ENCODE measurements around the gene DEDD2. TPM values are rescaled to one million over a fixed set of nuclear protein-coding genes. Genes with fewer than 3 reads are reported as not detected.

Gene DEDD2
- total and polyA plus RNA-seq, 2 donors (not counting 3 experiments of a cell fraction or from before 2014, with no cell fraction given) = 19.5 to 34.8 TPM

DNA sequence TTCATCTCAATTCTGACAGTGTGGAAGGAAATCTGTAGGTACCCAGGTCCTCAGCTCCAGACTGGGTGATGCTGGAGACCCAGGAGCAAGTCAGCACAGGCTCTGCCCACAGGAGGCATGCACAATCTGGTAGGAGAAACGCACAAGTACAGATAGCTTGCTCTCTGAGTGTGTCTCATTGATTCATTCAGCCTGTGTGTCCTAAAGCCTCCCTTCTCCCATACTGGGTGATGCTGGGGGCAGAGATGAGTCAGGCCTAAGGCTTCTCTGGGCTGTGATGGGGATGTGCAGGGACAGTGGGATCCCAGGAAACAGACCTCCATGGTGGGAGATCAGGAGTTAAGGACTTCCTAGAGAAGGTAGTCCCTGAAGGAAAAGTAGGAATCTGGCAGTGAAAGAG lies 9.4 kb upstream of the DEDD2 start:
- ChIA-PET POLR2A (no interaction called here), CTCF (interaction anchor here (1.4 kb wide), 1 partner anchor 16 kb away, joined by 3 read pairs; no protein-coding TSS in a partner anchor)
- no peak for DNase-seq (ENCODE audit: low read depth, low spot score)
- Histone ChIP-seq H3K9me1 (replicated peaks; ENCODE audit: control insufficient read depth, extremely low read depth, insufficient read depth, low read length) (no peaks in the 10 kb centered on the region), H3K27ac (ENCODE audit: insufficient read depth, low read depth, low read length) (no peak overlapping the region), H3K27me3 (ENCODE audit: control insufficient read depth in 2 of 2, insufficient read depth in 2 of 2, low read length in 2 of 2) (no peaks in the 10 kb centered on the region), H4K20me1 (replicated peaks; ENCODE audit: control insufficient read depth, extremely low read depth, insufficient read depth, low read length) (no peaks in the 10 kb centered on the region), H3K4me2 (ENCODE audit: insufficient read depth, low read length) (no peak overlapping the region), H3K36me3 (ENCODE audit: control insufficient read depth in 2 of 2, extremely low read depth in 1 of 2, insufficient read depth in 2 of 2, low read length in 2 of 2) (peaks cover 21 to 40% of the 10 kb centered on the region in 2 experiments), H2AFZ (ENCODE audit: low read depth, low read length) (no peak overlapping the region), H3K4me1 (ENCODE audit: control insufficient read depth, extremely low read depth, insufficient read depth, low read length) (no peaks in the 10 kb centered on the region), H3K9me3 (replicated peaks; ENCODE audit: control insufficient read depth, insufficient read depth, low read length) (no peaks in the 10 kb centered on the region), H3K79me2 (ENCODE audit: control insufficient read depth, insufficient read depth, low read length) (peaks cover 37% of the 10 kb centered on the region), H3K9ac (replicated peaks; ENCODE audit: extremely low read depth, insufficient read depth, low read length) (no peak overlapping the region), H3K4me3 (replicated peaks in 1 of 3; ENCODE audit: insufficient read depth in 1 of 3, low read depth in 1 of 3, low read length in 3 of 3) (no peak overlapping the region)
- TF ChIP-seq GATA2 (IDR thresholded peaks at IDR 0.05; ENCODE audit: insufficient read depth, insufficient read length, low read depth, low read length) (no peak), EZH2 (IDR thresholded peaks at IDR 0.05; ENCODE audit: borderline replicate concordance, low read depth, low read length, severe bottlenecking) (no peak), MYC (IDR thresholded peaks at IDR 0.05; ENCODE audit: low read depth, low read length) (no peak), FOS (IDR thresholded peaks at IDR 0.05; ENCODE audit: borderline replicate concordance, insufficient read depth, low read length) (no peak), POLR2AphosphoS5 (IDR thresholded peaks at IDR 0.05; ENCODE audit: insufficient read depth, low read depth, low read length) (no peak), JUN (IDR thresholded peaks at IDR 0.05; ENCODE audit: borderline replicate concordance, insufficient read depth, insufficient read length, low read depth) (no peak), POLR2A (IDR thresholded peaks at IDR 0.05; ENCODE audit: low read depth, low read length) (no peak)
- TF ChIP-seq, protein P1, sequence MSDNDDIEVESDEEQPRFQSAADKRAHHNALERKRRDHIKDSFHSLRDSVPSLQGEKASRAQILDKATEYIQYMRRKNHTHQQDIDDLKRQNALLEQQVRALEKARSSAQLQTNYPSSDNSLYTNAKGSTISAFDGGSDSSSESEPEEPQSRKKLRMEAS (IDR thresholded peaks at IDR 0.05; ENCODE audit: insufficient read depth, insufficient read length) = no peak
- TF ChIP-seq, protein P2, sequence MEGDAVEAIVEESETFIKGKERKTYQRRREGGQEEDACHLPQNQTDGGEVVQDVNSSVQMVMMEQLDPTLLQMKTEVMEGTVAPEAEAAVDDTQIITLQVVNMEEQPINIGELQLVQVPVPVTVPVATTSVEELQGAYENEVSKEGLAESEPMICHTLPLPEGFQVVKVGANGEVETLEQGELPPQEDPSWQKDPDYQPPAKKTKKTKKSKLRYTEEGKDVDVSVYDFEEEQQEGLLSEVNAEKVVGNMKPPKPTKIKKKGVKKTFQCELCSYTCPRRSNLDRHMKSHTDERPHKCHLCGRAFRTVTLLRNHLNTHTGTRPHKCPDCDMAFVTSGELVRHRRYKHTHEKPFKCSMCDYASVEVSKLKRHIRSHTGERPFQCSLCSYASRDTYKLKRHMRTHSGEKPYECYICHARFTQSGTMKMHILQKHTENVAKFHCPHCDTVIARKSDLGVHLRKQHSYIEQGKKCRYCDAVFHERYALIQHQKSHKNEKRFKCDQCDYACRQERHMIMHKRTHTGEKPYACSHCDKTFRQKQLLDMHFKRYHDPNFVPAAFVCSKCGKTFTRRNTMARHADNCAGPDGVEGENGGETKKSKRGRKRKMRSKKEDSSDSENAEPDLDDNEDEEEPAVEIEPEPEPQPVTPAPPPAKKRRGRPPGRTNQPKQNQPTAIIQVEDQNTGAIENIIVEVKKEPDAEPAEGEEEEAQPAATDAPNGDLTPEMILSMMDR (IDR thresholded peaks at IDR 0.05; ENCODE audit: extremely low read depth in 1 of 2, insufficient read depth in 1 of 2, low read depth in 1 of 2, low read length in 2 of 2) = no peak
- intact Hi-C loops (cut with micrococcal nuclease) = no loop called here
- dilution Hi-C loops (cut with MboI; ENCODE audit: extremely low pct_ligation_motif_present, low sequenced_read_pairs) = no loop called here
- BruUV-seq (replicated peaks) = no TSS peak
- no peak for FAIRE-seq

All from endothelial cell of umbilical vein (primary cell).